Posterior cingulate gyrus (tissue), 11 donors: Measurements from ENCODE around the gene PTPRC.
A peak's percentile ranks its signal among the peaks of the same experiment; 100 is the strongest.

ENCODE experiments used
- DNase-seq, 10 donors: peaks; one replicate each; pipeline versions ENCODE4 v3.0.0 to v3.0.0-alpha.2; 2020 to 2021; ENCODE audit warnings: mixed read lengths in 3 of 10
- intact Hi-C: fragments of 100-400 bp; cut with DNase I; formaldehyde crosslinking; loops from one replicate; pipeline ENCODE4 v1.15.1; 2023

Gene PTPRC

DNA sequence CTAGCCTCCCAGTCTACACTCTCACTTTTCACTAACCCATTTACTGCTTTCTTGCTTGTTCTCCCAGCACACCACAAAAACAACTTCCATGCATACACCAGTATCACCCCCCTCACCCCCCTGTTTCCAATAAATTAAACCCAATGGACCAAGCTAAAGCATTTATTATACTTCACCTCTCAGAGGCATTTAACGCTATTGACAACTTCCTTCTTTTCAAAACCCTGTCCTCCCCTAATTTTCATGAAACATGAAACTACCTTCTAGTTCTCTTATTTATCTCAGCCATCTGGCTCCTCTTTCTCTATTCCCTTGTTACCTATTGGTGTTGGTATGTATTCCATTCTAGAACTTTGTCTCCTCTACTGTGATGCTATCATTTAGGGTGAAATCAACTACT, 32.3 kb downstream of the PTPRC start:
- intact Hi-C loops = no loop called here
- DNase-seq = no peak

DNA sequence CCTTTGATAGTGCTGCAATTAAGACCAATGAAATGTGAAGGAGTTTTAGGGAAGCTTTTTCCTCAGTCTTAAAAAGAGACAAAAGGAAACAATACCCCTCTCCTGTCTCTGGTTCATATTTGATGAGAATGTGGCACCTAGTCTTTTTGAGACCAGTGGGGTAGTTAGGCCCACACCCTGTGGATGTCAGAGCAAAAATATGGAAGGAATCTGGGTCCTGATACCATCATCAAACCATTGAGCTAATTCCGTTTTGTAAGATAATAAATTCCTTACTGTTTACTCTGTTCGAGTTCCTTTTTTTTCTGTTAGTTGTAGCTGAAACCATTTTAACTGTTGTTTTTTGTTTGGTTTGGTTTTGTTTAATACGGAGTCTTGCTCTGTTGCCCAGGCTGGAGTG, 33.3 kb downstream of the PTPRC start:
- no peak for DNase-seq
- intact Hi-C loops = no loop called here

DNA sequence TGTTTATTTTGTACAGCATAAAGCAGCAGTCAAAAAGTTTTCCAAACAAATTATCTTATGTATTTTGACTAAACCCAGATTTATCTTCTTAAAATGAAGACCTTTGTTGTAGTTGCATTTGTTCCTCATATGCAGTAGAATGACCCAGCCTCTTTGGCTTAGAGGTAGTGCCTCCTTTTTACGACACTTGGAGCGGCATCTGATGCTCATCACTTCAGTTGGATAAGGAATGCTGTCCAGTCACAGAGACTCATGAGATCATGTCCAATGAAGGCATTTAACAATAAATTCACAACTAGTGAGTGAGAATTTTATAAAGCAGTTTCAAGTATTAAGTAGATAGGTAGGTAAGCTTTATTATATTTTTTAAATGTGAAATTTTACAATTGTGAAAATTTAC, 35.2 kb downstream of the PTPRC start:
- intact Hi-C loops = no loop called here
- DNase-seq = no peak

DNA sequence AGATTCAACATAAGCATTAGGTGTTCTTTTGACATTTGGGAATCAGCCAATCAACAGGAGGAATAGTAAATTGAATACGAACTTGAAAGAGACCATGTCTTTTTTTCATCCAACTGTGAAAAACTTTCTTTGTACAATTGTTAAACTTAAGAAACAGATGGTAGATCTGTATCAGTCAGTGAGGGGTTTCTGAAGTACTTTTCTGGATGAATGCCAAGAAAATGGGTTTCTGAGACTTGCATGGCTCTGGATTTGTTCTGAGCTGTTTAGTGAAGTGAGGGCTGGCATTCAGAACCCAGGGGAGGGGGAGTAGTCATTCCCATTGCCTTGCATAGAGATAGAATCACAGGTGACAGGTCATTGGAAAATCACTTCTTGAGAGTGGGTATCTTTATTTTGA, 37.4 kb downstream of the PTPRC start:
- intact Hi-C loops = no loop called here
- DNase-seq = no peak

DNA sequence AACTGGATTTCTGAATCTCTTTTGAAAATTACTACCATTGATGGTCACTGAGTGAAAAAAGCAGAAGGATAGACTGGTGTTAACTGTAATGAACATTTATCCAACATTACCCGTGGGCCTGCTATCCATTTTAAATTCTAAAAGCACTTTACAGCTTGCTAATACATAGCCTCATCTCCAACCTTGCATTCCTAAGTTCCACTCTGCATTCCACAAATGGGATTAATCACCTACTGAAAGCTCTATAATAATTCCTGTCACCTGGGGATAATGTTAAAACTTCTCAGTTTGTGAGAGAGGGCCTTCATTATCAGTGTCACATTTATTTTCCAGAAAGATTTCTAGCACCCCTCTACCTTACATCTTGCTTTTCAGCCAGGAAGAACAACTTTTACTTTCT, 38.2 kb downstream of the PTPRC start:
- no peak for DNase-seq
- intact Hi-C loops = no loop called here

DNA sequence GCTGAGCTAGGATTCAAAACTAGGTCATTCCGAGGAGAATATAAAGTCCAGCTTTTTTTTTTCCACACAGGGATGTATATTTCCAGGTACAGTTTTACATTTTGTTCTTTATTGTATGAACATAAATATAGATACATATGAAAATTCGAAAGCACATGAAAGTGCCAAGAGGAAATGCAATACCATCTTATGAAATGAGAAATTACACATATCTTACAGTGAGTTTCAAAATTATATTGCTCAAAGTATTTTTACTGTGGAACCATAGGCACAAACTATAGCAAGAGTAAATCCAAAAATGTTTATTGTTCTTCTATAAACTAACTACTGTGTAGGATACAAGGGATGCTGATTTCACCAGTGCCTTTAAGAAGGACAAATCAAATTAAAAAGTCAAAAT, 39.0 kb downstream of the PTPRC start:
- no peak for DNase-seq
- intact Hi-C loops = no loop called here

DNA sequence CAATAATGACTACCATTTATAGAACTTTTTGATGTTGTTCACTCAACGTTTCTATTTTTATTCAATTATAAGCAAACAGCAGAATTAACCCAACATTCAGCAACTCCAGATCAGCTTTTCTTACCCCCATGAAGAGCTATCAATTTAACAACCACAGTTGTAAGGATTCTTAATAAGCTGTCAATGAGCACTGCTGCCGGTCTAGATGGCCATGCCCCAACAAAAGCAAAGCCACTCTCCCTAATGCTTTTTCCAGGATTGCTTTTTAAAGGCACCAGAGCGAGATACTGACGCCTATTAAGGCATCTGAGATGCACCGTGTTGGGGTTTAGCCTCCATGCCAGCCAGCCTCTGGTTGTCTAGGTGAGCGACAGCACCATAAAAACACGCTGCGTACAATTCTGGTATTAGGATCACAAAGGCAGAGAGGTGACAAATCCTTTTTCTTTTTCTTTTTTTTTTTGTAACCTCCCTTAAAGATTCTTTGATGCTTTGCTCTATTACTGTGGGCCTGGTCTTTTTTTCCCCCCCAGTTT, 39.5 kb downstream of the PTPRC start:
- intact Hi-C loops = no loop called here
- no peak for DNase-seq

DNA sequence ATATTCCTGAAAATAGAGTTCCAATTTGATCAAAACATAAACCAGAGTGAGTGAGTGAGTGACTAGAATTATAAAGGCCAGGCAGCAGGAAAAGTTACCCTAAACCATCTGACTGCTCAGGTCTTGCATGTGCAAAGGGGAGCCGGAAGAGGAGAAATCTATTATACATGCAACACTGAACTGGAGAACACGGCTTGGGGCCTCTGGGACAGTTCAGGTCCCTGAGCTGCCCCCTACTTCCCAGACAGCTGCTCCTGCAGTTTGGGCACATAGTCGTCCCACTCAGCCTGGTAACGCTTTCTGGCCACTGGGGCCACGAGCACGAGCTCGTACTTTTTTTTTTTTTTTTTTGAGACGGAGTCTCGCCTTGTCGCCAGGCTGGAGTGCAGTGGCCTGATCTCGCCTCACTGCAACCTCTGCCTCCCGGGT, 40.1 kb downstream of the PTPRC start:
- peak in 1 of 10 donors; percentile 43 for DNase-seq
- intact Hi-C loops = no loop called here

DNA sequence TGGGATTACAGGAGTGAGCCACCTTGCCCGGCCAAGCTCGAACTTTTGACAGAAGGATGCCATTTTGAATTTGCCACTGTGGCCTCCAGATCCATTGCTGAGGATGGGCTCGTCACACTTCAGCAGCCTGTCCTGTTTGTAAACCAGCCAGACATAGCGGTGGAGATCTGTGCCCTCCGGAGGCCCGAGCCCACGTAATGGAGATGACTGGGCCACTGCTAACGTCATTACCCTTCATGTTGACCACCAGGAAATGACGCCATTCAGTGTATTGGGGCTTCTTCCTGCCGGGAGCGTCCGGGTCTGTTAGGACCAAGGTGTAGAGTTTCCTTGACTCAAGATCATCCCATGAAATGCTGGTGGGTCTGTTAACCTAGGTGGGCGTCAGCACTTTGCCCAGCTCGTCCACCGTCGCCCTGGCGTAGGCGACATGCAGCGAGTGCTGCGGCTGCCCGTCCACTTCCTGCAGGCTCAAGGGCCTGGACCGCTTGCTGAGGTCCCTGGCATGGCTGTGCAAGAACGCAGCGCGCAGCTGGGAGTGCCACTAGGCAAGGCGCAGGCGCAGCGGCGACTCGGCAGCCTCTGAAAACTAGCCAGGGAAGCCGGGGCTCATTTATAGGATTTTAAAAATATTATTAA, 40.8 kb downstream of the PTPRC start:
- intact Hi-C loops = loop anchor here (10.0 kb wide), 1 partner anchor 1155 kb away; no protein-coding TSS in a partner anchor
- peak in 3 of 10 donors; percentile 59 to 82 (median 77) for DNase-seq

DNA sequence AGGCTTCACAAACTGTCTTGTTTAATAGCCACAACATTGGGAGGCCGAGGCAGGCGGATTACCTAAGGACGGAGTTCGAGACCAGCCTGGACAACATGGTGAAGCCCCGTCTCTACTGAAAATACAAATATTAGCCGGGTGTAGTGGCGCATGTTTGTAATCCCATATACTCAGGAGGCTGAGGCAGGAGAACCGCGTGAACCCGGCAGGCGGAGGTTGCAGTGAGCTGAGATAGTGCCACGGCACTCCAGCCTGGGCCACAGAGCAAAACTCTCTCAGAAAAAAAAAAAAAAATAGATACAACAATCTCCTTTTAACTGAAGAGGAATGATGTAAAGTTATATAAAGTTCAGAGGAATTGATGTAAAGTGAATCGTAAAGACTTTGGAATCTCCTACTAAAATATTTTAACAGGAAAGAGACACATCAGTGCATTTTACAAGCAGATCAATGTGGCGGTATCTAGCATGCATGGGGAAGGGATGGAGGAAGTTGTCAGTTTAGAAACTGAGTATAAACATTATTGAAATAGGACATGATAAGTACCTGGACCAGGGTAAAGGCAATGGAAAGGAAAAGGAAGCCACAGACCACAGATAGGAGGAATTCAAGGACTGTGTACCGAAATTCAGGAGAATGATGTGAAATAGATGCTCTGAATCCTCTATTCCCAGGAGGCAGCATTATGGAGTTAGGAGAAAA, 41.5 kb downstream of the PTPRC start:
- intact Hi-C loops = loop anchor here (10.0 kb wide), 1 partner anchor 1156 kb away; no protein-coding TSS in a partner anchor
- no peak for DNase-seq

DNA sequence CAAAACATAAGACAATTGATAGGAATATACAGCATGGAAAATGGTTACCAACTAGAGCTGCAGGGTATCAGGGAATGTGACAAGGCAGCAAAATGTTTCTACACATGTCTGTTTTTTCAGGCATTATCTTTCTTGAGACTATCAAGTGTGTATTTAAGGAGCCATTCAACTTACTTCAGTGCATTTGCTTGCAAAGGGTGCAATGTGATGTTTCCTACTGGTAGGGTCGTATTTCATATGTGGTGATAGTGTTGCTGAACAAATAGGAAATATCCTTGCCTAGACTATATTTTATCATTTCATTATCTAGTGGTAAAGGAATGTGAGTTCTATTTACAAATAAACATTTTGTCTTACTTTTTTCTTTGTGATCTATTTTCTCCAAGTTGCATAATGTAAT, 42.4 kb downstream of the PTPRC start:
- DNase-seq = no peak
- intact Hi-C loops = loop anchor here (10.0 kb wide), 1 partner anchor 1156 kb away; no protein-coding TSS in a partner anchor

DNA sequence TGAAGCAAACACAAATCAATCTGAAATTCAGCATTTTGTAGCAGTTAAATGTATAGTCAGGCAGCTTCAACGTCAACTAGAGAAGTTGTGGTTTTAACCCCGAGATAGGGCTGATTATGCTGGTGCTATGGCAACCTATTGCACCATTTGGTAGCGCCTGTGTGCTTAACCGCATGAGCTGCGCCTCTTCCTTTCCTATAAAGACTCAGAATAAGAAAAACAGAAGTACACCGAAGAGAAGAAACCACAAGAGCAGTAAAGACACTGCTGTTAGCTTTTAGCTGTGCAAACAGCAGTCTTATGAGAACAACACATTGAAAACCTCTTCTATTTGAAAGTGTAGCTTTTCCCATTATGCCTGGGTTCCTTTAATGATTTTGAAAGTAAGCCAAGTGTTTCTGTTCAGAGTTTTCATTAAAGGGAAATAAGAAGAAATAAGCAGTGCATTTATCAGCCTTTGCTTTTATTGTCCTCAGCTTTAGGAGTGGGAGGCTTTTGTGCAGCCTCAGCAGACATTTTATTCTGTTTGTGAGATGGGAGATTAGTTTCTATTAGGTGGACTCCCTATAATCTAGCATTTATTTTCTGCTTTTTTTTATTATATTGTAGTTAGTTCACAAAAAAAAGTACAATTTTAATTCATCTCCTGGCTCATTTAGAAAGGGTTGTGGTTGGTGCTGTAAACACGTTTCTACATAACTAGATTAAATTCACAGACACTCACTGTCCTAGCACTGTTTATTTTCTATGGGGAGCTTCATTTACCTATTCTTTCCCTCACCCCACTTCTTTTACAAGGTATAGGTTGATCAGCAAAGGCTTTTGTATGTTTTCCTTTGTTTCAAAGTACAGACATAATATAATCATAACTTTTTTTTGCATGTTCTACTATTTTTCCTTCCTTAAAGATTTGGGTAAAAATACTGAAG, 43.3 kb downstream of the PTPRC start:
- DNase-seq = peak in 6 of 10 donors; percentile 14 to 77 (median 30)
- intact Hi-C loops = loop anchor here (10.0 kb wide), 1 partner anchor 1157 kb away; no protein-coding TSS in a partner anchor

DNA sequence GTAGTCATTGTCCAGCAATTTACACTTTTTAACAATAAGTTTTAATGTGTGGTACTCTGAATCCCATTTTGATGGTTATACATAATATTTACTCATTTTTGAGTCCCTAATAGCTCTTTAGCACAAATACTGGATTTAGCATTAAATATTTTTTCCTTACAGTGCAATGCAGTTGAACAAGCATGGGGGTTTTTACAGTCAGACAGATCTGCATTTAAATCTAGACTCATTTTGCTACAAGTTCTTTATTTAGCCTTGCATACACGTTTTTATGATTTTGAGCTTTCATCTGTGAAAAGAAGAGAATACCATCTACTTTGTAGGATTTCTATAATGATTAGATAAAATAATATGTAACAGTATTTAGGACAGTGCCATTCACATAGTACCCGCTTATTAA, 44.0 kb downstream of the PTPRC start:
- DNase-seq = no peak
- intact Hi-C loops = loop anchor here (10.0 kb wide), 1 partner anchor 1158 kb away; no protein-coding TSS in a partner anchor

DNA sequence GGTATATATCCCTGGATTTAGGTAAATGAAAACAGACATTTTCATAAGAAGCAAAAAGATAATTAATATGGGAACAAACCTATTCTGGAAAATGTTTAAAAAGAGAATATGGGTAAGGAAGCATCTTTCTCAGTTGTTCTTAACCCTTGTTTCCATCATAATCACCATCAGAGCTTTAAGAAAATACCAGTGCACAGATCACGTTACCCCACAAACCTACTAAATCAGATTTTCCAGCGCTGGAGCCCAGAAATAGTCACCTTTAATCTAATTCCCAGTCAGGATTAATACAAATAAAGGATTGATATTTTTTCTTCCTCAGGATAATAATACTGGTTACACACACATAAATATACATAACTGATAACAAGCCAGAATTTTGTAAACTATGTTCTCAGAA, 44.6 kb downstream of the PTPRC start:
- intact Hi-C loops = loop anchor here (10.0 kb wide), 1 partner anchor 1159 kb away; no protein-coding TSS in a partner anchor
- no peak for DNase-seq

DNA sequence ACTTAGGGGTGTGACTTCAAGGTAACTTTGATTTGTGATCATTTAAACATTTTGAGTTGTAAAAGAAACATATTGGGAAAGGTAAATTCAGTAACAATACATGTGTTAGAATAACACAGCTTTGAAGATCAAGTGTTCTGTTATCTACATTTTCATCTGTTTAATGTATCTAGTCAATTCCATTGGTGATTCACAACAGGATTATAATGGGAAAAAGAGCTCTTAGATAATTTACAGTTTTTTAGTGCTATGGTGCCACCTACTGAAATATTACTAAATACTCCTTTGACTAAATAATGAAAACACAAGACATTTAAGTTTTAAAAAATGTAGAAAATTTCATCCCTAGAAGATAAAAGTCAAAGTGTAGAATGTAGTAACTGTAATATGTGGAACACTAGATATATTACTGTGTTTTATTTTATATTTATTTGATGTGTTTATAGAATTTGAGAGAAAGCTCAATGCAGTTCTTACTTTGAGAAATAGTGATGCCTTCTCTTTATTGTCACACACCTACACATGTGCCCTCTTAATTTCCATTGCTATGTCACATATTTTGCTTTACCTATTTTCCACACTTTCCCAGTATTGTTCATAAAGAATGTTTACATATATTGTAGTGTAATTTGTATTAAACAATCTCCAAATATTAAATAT, 47.4 kb downstream of the PTPRC start:
- intact Hi-C loops = loop anchor here (10.0 kb wide), 1 partner anchor 1161 kb away; no protein-coding TSS in a partner anchor
- no peak for DNase-seq

DNA sequence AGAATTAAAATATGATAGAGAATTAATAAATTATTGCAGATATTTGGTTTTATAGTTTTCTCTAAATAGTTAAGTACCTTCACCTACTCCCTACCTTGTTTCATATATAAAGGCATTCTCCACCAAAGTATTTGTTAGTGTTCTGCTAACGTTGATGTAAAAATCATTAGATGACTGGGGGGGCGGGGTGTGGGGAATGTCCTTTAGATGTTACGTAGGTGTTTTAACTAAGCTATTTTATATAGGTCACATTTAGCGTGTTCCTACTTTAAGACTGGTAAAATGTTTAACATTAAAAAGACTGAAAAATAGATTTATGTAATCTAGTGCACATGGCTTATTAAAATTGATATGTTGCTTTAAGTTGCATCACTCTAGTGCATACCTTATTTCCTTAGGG, 48.6 kb downstream of the PTPRC start:
- DNase-seq = no peak
- intact Hi-C loops = loop anchor here (10.0 kb wide), 1 partner anchor 1163 kb away; no protein-coding TSS in a partner anchor

DNA sequence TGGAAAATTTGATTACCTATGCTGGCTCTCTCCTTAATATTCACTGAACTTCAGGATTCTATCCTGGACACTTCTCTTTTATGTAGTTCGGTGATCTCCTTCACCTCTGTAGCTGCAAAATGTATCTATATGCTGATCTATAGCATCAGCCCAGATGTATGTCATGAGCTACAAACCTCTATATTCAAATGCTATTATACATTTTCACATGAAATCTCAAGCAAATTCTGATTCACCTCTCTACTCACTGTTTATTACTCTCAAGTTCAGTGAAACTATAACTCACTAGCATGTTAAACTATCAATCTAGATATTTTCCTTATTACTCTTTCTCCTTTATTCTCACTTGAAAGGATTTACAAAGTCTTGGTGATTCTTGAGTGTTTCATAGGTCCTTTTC, 52.2 kb downstream of the PTPRC start:
- no peak for DNase-seq
- intact Hi-C loops = no loop called here

DNA sequence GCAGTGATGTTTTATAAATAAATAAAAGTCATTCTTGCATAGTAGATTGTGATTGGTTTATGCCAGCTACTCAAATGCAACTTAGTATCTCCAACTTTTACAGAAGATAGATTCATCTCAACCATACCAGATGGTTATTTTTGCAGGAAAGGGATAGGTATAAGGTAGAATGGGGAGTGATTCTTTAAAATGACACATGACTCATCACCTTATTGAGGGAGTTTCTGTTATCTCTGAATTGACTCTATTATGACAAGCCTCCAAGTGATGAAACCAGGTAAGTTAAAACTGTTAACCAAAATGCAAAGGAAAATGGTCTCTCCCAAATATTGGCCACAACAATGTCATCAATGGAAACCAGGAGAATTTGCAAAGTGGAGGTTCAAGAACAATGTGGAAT, 54.5 kb downstream of the PTPRC start:
- intact Hi-C loops = no loop called here
- DNase-seq = no peak

DNA sequence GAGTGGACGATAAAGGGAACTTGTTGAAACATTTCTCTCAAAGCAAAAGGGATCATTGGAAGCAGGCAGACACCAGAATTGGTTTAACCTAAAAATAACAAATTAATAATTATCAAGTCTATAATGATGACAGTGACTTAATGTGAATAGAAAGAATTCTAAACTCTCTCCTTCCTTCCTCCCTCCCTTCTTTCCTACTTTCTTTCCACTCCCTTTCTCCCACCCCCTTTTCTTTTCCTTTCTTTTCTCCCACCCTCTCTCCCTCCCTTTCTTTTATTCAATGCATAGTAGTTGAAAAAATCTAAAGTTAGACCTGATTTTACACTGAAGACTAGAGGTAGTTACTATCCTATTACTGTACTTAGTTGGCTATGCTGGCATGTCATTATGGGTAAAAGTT, 55.7 kb downstream of the PTPRC start:
- intact Hi-C loops = no loop called here
- no peak for DNase-seq

DNA sequence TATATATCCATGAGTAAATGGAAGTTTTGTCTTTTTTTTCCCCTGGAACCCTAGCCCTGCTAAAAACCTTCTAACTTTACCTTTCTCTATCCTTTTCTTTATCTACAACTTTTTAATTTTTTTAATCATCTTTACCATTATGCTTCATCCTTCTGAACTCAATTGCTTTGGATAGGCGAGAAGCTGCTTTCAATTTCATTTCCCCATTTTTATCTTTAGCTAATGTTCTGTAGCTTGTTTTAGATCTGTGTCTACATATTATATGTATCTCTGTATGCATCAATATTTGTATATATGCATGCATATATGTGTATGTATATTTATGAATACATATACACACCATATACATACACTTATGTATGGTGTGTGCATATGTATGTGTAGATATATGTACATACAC, 57.4 kb downstream of the PTPRC start:
- no peak for DNase-seq
- intact Hi-C loops = no loop called here
